Esophagus squamous epithelium (tissue), 5 donors: ENCODE results near the gene HS3ST3B1. TPM values are rescaled to one million over a fixed set of nuclear protein-coding genes. Genes with fewer than 3 reads are reported as not detected.

Experiments
- DNase-seq: peaks from one replicate; lab custom pipeline; 2025; lab: John Stamatoyannopoulos, UW
- H3K27ac ChIP-seq, 4 donors: fragments of 200-600 bp; sonication (generic); one replicate each; pipeline ENCODE4 v1.5.1; 2016 to 2019; ENCODE audit warnings: mild to moderate bottlenecking in 1 of 4
- H3K27me3 ChIP-seq, 4 donors: fragments of 200-600 bp; sonication (generic); 1 replicate in 3 of 4; 2 replicates in 1 of 4; pipeline versions ENCODE4 v1.5.1 to v1.6.0; 2017 to 2021; ENCODE audit warnings: antibody characterized with exemption in 1 of 4
- H3K36me3 ChIP-seq, 3 donors: fragments of 200-600 bp; sonication (generic); one replicate each; pipeline ENCODE4 v1.5.1; 2016 to 2019
- H3K4me1 ChIP-seq, 3 donors: fragments of 200-600 bp; sonication (generic); one replicate each; pipeline ENCODE4 v1.5.1; 2017 to 2019
- H3K4me3 ChIP-seq, 4 donors: fragments of 200-600 bp; sonication (generic); 1 replicate in 3 of 4; 2 replicates in 1 of 4; pipeline ENCODE4 v1.5.1; 2016 to 2019; ENCODE audit warnings: mild to moderate bottlenecking in 2 of 4, moderate library complexity in 1 of 4
- H3K9me3 ChIP-seq, 3 donors: fragments of 200-600 bp; sonication (generic); one replicate each; pipeline ENCODE4 v1.5.1; 2016 to 2019
- POLR2A ChIP-seq, 4 donors: fragments of 450-650 bp; IDR thresholded peaks; one replicate each; pipeline ENCODE4 v1.6.1; 2017; ENCODE audit warnings: antibody characterized with exemption in 4 of 4, mild to moderate bottlenecking in 4 of 4, moderate library complexity in 3 of 4
- WGBS, 2 donors: methylation state at CpG; one replicate each; pipeline ENCODE4 v1.1.5; 2018; 5-methylcytosine and 5-hydroxymethylcytosine counted together
- intact Hi-C: fragments of 100-400 bp; cut with DNase I; formaldehyde crosslinking; loops from one replicate; pipeline ENCODE4 v1.15.0; 2022
- total RNA-seq, 4 donors: library from RNA; depleted of rRNA; stranded (reverse); fragments of >200 nt; gene quantifications; one replicate each; pipeline ENCODE4 v1.1.0, GENCODE V29; 2016
- TF ChIP-seq, protein P1 (sequence below), 6 experiments: fragments of 450-650 bp in 4 of 6; fragments of 200-600 bp in 2 of 6; sonication (generic) in 2 of 6; IDR thresholded peaks; one replicate each; pipeline ENCODE4 v1.5.1; 2016 to 2019; ENCODE audit warnings: antibody characterized with exemption in 6 of 6, mild to moderate bottlenecking in 4 of 6, moderate library complexity in 4 of 6
- donor health status: DM: yes; HTN: yes; CAD: no.

The HS3ST3B1 gene
- total RNA-seq, 4 donors from 2014 or later, result 5.6 to 7.6 (median 6.4) TPM

DNA sequence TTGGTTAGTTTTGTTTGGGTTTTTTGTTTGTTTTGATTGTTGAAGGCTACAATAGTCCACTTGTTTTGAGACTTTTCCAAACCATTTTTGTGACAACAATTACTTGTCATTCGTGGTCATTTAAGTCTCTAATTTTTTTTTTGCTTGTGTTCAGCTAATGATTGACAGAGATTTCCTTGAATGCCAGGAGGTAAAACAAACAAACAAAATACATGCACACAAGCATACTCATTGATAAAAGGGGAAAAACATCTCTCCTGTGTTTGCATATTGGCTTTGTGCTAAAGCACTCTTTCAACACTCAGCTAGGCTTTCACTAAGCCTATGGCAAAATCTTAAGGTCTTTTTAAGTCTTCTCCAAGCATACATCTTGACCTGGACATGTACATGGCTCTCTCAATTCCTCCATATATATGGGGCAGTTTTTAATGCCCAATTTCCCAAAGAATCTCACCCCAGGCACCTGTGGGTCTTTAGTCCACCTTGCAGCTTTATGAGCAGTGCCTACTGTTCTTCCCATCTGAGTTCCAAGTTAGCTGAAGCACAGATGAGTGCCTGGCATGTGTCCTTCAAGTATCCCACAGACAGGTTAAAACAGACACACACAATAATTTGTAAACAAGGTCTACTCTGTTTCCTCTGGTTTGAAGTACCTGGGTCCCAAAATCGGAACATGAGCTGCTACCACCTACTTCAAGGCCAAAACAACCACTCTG lies 24.2 kb upstream of the HS3ST3B1 start:
- DNase-seq, result no peak
- TF ChIP-seq, protein P1, sequence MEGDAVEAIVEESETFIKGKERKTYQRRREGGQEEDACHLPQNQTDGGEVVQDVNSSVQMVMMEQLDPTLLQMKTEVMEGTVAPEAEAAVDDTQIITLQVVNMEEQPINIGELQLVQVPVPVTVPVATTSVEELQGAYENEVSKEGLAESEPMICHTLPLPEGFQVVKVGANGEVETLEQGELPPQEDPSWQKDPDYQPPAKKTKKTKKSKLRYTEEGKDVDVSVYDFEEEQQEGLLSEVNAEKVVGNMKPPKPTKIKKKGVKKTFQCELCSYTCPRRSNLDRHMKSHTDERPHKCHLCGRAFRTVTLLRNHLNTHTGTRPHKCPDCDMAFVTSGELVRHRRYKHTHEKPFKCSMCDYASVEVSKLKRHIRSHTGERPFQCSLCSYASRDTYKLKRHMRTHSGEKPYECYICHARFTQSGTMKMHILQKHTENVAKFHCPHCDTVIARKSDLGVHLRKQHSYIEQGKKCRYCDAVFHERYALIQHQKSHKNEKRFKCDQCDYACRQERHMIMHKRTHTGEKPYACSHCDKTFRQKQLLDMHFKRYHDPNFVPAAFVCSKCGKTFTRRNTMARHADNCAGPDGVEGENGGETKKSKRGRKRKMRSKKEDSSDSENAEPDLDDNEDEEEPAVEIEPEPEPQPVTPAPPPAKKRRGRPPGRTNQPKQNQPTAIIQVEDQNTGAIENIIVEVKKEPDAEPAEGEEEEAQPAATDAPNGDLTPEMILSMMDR (IDR thresholded peaks at IDR 0.05), result no peak
- TF ChIP-seq POLR2A (IDR thresholded peaks at IDR 0.05), result no peak
- 58 to 64% methylated on average over 2 of the region's 2 CpGs for WGBS, 2 donors

DNA sequence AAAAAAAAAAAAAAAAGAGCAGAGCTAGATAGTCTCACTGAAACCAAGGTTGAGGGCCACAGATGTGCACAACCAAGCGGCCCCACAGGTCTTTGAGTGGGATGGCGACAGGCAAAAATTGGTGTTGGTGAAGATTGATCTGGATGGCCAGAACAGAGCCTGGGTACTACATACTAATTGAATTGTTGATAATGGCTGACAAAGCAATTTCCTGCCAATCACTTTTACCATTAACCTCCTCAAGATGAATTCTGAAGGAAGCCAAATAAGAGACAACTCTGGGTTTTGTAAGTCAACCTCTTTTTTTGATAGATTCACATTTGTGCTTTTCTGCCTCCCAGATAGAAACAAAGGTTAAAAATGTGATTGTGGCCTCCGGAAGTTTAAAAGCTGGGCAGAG lies 19.4 kb upstream of the HS3ST3B1 start:
- Histone ChIP-seq H3K36me3 (no peaks in the 10 kb centered on the region), H3K9me3 (no peaks in the 10 kb centered on the region), H3K4me3 (no peak overlapping the region), H3K27ac (no peak overlapping the region), H3K4me1 (no peaks in the 10 kb centered on the region), H3K27me3 (peaks cover 0 to 52% (median 0%) of the 10 kb centered on the region in 4 donors)
- DNase-seq, result no peak
- TF ChIP-seq POLR2A (IDR thresholded peaks at IDR 0.05), result no peak
- TF ChIP-seq, protein P1 (IDR thresholded peaks at IDR 0.05), result no peak
- 80 to 91% methylated on average over 3 of the region's 3 CpGs for WGBS, 2 donors
- intact Hi-C loops, result no loop called here

More for the DNA sequence above, 24.2 kb upstream of the HS3ST3B1 start:
- no peak overlapping the region for H3K4me3 ChIP-seq
- intact Hi-C loops, result no loop called here
- H3K27me3 ChIP-seq, result peaks cover 0 to 23% (median 0%) of the 10 kb centered on the region in 4 donors
- H3K9me3 ChIP-seq, result no peaks in the 10 kb centered on the region
- H3K4me1 ChIP-seq, result no peaks in the 10 kb centered on the region
- no peak overlapping the region for H3K27ac ChIP-seq
- H3K36me3 ChIP-seq, result no peaks in the 10 kb centered on the region

DNA sequence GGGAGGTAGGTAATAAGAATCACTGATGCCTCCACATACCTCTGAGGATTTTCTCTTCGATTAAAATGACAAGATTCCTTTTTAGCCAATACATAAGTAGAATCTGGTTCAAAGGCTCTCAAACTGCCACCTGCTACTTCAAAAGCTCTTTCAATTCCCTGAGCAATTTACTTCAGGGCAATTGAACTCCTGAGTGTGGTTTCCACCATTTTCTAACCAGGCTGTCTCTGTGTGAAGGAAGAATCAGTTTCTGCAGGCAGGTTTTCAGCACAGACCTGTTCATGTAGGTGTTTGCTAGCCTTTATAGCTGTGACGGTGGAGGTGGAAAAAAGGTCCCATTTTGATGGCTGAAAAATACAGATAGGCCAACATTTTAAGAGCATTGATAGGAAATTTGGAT lies 18.2 kb upstream of the HS3ST3B1 start:
- no peaks in the 10 kb centered on the region for H3K36me3 ChIP-seq

DNA sequence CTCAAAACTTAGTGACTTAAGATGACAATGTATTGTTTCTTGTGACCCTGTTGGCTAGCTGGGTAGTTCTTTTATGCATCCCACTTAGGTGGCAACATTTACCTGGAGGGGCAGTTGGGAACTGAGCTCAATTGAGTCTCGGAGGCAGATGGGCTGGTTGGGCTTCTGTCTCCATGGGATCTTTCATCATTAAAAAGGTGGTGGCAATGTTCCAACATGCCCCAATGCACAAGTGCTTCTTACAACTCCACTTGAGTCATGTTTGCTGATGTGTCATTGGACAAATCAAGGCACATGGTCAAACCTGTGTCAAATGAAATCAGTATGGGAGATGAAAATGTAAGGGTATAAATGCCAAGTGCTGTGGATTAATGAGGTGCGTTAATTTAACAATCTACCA lies 11.7 kb upstream of the HS3ST3B1 start:
- no peaks in the 10 kb centered on the region for H3K36me3 ChIP-seq
- H3K9me3 ChIP-seq, result no peaks in the 10 kb centered on the region
- peaks cover 0 to 58% (median 0%) of the 10 kb centered on the region in 4 donors for H3K27me3 ChIP-seq
- intact Hi-C loops, result no loop called here
- no peak overlapping the region for H3K4me3 ChIP-seq
- no peak for DNase-seq
- H3K4me1 ChIP-seq, result no peaks in the 10 kb centered on the region
- no peak overlapping the region for H3K27ac ChIP-seq
- 78% methylated on average over 2 of the region's 2 CpGs for WGBS, 2 donors
- TF ChIP-seq, protein P1 (IDR thresholded peaks at IDR 0.05), result no peak
- no peak for TF ChIP-seq POLR2A (IDR thresholded peaks at IDR 0.05)

More for the DNA sequence above, 18.2 kb upstream of the HS3ST3B1 start:
- Histone ChIP-seq H3K27ac (no peak overlapping the region), H3K4me3 (no peak overlapping the region), H3K4me1 (no peaks in the 10 kb centered on the region), H3K9me3 (no peaks in the 10 kb centered on the region), H3K27me3 (peaks cover 0 to 49% (median 0%) of the 10 kb centered on the region in 4 donors)
- WGBS, 2 donors, result 75 to 92% methylated on average over 2 of the region's 2 CpGs
- intact Hi-C loops, result no loop called here
- DNase-seq, result no peak
- TF ChIP-seq, protein P1 (IDR thresholded peaks at IDR 0.05), result no peak
- TF ChIP-seq POLR2A (IDR thresholded peaks at IDR 0.05), result no peak

DNA sequence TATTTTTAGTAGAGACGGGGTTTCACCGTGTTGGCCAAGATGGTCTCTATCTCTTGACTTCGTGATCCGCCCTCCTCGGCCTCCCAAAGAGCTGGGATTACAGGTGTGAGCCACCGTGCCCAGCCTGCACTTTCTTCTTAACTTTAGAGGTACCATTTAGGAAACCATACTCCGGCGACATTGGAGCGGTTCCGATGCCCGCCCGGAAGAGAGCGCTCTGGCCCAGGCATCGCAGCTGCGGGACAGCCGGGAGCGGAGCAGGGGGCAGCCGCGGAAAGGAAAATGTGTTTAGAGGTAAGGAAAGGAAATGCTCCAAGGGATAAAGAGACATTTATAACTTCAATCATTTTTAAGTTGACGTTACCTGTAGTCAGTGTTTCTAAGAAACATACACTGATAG lies 6.0 kb upstream of the HS3ST3B1 start:
- Histone ChIP-seq H3K27me3 (peaks cover 0 to 95% (median 24%) of the 10 kb centered on the region in 4 donors), H3K4me3 (no peak overlapping the region), H3K27ac (no peak overlapping the region), H3K36me3 (no peaks in the 10 kb centered on the region), H3K4me1 (peaks cover 5 to 32% (median 17%) of the 10 kb centered on the region in 3 donors), H3K9me3 (no peaks in the 10 kb centered on the region)
- TF ChIP-seq, protein P1 (IDR thresholded peaks at IDR 0.05), result no peak
- TF ChIP-seq POLR2A (IDR thresholded peaks at IDR 0.05), result no peak
- intact Hi-C loops, result loop anchor here (5.0 kb wide), 1 partner anchor 418 kb away; no protein-coding TSS in a partner anchor
- no peak for DNase-seq
- WGBS, 2 donors, result 54 to 63% methylated on average over 7 to 19 of the region's 20 CpGs
